HFFc6 (cell line): ENCODE results near the gene GTPBP1. TPM values are rescaled to one million over a fixed set of nuclear protein-coding genes. Genes with fewer than 3 reads are reported as not detected.

ENCODE experiments used
- DNase-seq: peaks from one replicate; pipeline ENCODE4 v3.0.0-alpha.2; 2018
- H3K27ac Mint-ChIP-seq: 2 replicates; pipeline ENCODE4 v1.8.0; 2020; ENCODE audit warnings: mild to moderate bottlenecking, mixed read lengths
- H3K27me3 Mint-ChIP-seq: 2 replicates; pipeline ENCODE4 v1.8.0; 2021; ENCODE audit warnings: mild to moderate bottlenecking, moderate library complexity, mixed read lengths; ENCODE audit not compliant: insufficient read depth
- H3K36me3 Mint-ChIP-seq: 2 replicates; pipeline ENCODE4 v1.8.0; 2021; ENCODE audit warnings: low read depth, mixed read lengths
- H3K4me1 Mint-ChIP-seq: 2 replicates; pipeline ENCODE4 v1.8.0; 2020; ENCODE audit warnings: low read depth, mixed read lengths
- H3K4me3 Mint-ChIP-seq: 2 replicates; pipeline ENCODE4 v1.8.0; 2020; ENCODE audit warnings: mild to moderate bottlenecking, moderate library complexity, mixed read lengths
- H3K9me3 Mint-ChIP-seq: 2 replicates; pipeline ENCODE4 v1.8.0; 2020; ENCODE audit warnings: mild to moderate bottlenecking, mixed read lengths
- total RNA-seq, 6 experiments: library from RNA; stranded (reverse); fragmentation: NEBNext Ultra II Directional; extraction: Animal tissue kit (Norgen Biotek cat#: 25700); gene quantifications; 2 replicates in 1 of 6; 3 replicates in 5 of 6; pipeline ENCODE4 v1.2.3, GENCODE V29; 2021
- TF ChIP-seq, protein P1 (sequence below): fragments of 200-600 bp; sonication (generic); IDR thresholded peaks from 2 replicates; pipeline ENCODE4 v1.5.0; 2021; ENCODE audit warnings: antibody characterized with exemption, mild to moderate bottlenecking

Gene GTPBP1
- total RNA-seq, 6 experiments from 2014 or later = 32.1 to 40.8 (median 38.4) TPM

DNA sequence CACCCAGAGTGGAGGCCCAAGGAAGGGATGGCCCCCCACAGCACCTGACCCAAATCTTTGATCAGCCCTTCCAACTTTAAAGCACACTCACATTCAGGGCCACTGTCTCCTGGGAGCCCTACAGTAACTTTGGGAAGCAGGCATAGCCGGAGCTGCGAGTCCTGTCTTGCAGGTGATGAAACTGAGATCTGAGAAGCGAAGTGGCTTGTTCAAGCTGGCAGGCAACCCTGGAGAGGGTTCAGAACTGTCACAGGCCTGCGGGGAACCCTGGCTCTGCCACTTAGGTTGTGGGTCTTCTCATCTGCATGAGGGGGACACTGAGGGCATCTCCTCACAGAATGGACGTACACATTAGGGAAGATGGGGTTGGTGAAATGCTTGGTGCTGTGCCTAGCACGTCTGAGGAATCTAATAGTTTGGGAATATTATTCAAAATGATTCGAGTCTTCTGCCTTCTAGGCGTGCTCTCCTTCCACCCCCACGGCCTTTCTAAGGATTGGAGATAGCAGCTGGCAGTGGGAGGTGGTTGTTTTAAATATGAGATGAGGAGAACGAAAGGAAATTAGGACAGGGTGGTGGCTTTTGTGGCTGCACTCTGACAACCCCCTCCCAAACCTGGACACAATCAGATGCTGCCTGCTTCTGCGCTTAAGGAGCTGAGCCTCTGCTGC lies 68.9 kb downstream of the GTPBP1 start:
- H3K27me3 Mint-ChIP-seq = peaks cover 1% of the 10 kb centered on the region; the same call in 1 of the 2 replicates
- H3K9me3 Mint-ChIP-seq = no peaks in the 10 kb centered on the region

DNA sequence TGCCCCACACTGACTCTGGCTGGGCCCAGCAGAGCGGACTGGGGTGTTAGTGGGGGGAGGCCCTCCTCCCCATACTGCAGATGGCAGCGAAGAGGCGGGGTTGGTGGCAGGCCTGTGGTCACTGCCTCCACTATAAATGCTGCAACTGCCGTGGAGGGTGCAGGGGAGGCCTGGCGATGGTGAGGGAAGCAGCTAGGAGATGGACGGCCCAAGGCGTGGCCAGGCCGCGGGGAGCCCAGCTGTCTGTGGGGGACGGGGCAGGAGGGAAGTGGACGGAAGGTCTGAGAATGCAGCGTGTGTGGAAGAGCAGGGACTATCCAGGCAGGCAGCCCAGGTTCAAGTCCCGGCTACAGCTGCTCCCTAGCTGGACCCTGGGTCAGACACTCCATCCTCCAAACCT lies 69.9 kb downstream of the GTPBP1 start:
- Mint-ChIP-seq H3K4me1 (0 out of 2 replicates have a peak, but pooled peaks cover 6% of the 10 kb centered on the region), H3K27ac (no peak overlapping the region), H3K27me3 (peaks cover 1% of the 10 kb centered on the region; the same call in 1 of the 2 replicates), H3K36me3 (no peaks in the 10 kb centered on the region), H3K4me3 (no peak overlapping the region), H3K9me3 (no peaks in the 10 kb centered on the region)
- TF ChIP-seq, protein P1, sequence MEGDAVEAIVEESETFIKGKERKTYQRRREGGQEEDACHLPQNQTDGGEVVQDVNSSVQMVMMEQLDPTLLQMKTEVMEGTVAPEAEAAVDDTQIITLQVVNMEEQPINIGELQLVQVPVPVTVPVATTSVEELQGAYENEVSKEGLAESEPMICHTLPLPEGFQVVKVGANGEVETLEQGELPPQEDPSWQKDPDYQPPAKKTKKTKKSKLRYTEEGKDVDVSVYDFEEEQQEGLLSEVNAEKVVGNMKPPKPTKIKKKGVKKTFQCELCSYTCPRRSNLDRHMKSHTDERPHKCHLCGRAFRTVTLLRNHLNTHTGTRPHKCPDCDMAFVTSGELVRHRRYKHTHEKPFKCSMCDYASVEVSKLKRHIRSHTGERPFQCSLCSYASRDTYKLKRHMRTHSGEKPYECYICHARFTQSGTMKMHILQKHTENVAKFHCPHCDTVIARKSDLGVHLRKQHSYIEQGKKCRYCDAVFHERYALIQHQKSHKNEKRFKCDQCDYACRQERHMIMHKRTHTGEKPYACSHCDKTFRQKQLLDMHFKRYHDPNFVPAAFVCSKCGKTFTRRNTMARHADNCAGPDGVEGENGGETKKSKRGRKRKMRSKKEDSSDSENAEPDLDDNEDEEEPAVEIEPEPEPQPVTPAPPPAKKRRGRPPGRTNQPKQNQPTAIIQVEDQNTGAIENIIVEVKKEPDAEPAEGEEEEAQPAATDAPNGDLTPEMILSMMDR = no peak
- DNase-seq = no peak

More for the DNA sequence above, 68.9 kb downstream of the GTPBP1 start:
- Mint-ChIP-seq H3K27ac (no peak overlapping the region), H3K4me3 (no peak overlapping the region), H3K36me3 (no peaks in the 10 kb centered on the region), H3K4me1 (0 out of 2 replicates have a peak, but pooled peaks cover 6% of the 10 kb centered on the region)
- TF ChIP-seq, protein P1 = no peak
- DNase-seq = no peak

DNA sequence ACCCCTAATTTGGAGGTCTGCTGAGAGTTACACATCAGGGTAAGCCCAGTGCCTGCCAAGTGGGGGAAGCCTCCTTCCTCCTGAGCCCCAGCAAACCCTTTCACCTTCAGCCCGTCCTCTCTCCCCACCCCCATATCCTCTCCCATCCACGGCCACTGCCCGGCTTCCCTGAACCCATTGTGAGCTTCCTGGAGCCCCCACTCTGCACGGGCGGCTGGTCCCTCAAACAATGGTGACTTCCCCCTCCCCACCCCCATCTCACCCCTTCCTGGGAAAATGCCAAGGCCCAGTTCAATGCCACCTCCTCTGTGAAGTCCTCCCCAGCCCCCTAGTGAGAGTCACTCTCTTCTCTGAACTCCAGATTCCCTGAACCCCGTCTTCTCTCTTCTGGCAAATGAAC lies 70.3 kb downstream of the GTPBP1 start:
- Mint-ChIP-seq H3K27me3 (peaks cover 1% of the 10 kb centered on the region; the same call in 1 of the 2 replicates), H3K27ac (no peak overlapping the region), H3K4me1 (0 out of 2 replicates have a peak, but pooled peaks cover 6% of the 10 kb centered on the region), H3K4me3 (no peak overlapping the region), H3K36me3 (no peaks in the 10 kb centered on the region), H3K9me3 (no peaks in the 10 kb centered on the region)
- TF ChIP-seq, protein P1 = no peak
- DNase-seq = no peak

DNA sequence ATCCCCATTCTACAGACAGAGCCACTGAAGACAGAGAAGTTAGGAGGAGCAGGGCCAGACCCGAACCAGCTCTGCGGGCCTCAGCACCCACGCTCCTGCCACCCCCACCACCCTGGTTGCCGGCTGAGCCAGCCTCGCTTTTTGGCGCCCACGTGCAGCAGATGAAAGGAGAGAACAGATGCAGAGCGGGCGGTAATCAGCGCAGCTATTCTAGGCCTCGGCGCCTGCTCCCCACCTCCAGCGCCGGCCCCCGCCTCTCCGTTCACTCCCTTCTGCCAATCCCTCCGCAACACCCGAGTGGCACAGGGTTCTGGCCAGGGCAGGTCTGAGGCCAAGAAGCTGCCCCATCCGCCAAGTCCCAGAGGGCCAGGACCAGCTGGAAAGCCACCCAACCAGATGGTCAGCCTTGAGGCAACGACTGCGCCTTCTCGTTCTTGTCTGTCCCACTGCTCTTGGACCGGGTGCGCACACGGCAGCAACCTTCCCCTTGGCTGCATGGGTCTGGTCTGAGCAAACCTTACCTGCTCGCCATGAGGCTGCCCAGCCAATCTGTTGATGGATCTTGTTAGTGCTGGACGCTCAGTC lies 71.4 kb downstream of the GTPBP1 start:
- Mint-ChIP-seq H3K27ac (no peak overlapping the region), H3K9me3 (no peaks in the 10 kb centered on the region), H3K4me1 (peaks cover 6% of the 10 kb centered on the region; the same call in 1 of the 2 replicates), H3K27me3 (peaks cover 1% of the 10 kb centered on the region; the same call in 1 of the 2 replicates), H3K36me3 (peaks cover 6% of the 10 kb centered on the region), H3K4me3 (no peak overlapping the region)
- no peak for DNase-seq
- TF ChIP-seq, protein P1 = no peak

DNA sequence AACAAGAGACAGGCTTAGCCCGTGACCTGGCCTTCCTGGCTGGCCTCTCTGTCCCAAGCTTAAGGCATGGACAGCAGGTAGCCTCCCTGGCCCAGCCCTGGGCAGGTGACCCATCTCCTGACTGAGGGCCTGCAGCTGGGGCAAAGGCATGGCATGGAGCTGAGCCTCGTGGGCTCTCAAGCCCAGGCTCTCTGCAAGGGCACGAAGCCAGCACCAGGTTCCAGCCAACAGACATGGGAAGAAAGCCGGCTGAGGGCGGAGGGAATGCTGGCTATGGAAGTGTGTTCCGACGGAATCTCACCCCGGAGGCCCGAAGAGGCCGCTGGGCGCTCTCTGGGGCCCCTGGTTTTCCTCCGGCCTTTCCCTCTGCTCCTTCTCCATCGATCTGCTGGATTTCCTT lies 75.3 kb downstream of the GTPBP1 start:
- H3K27me3 Mint-ChIP-seq = no peaks in the 10 kb centered on the region
- peaks cover 20% of the 10 kb centered on the region for H3K4me1 Mint-ChIP-seq
- TF ChIP-seq, protein P1 = no peak
- DNase-seq = no peak
- H3K36me3 Mint-ChIP-seq = peaks cover 9% of the 10 kb centered on the region
- H3K9me3 Mint-ChIP-seq = no peaks in the 10 kb centered on the region
- no peak overlapping the region for H3K27ac Mint-ChIP-seq
- H3K4me3 Mint-ChIP-seq = no peak overlapping the region
